GM12891 (cell line): ENCODE data around the gene TNFAIP3.

ENCODE experiments used
- POLR2A ChIP-seq: IDR thresholded peaks from 2 replicates; pipeline ENCODE4 v1.6.1; 2011; ENCODE audit warnings: low read depth, low read length, control low read depth
- POU2F2 ChIP-seq: IDR thresholded peaks from 2 replicates; pipeline ENCODE4 v1.6.1; 2011; ENCODE audit warnings: low read depth, mild to moderate bottlenecking, control low read depth, low read length, moderate library complexity
- TAF1 ChIP-seq: IDR thresholded peaks from 2 replicates; pipeline ENCODE4 v1.6.1; 2011; ENCODE audit warnings: low read depth, low read length, control low read depth

GRCh38 chr6:137848672-137849071, 18.4 kb upstream of the TNFAIP3 start:
- TF ChIP-seq TAF1 (no peak), POLR2A (no peak), POU2F2 (no peak)
